Caco-2 (cell line): ENCODE results near the gene GTF3A. TPM values are rescaled to one million over a fixed set of nuclear protein-coding genes. Genes with fewer than 3 reads are reported as not detected.

Source experiments
- BruUV-seq: library from RNA; stranded (reverse); fragments of 400-500 nt; replicated peaks from 2 replicates; lab custom pipeline; 2021; lab: Mats Ljungman, UMichigan
- CTCF ChIA-PET: fragments of 300-600 bp; sonication (Branson Sonifier 250); formaldehyde crosslinking; loops from one replicate; lab custom pipeline; 2022; ENCODE audit warnings: antibody characterized with exemption; lab: Charles Lee
- POLR2A ChIA-PET: fragments of 300-600 bp; sonication (Branson Sonifier 250); formaldehyde crosslinking; loops from one replicate; lab custom pipeline; 2022; ENCODE audit warnings: antibody characterized with exemption; lab: Charles Lee
- DNase-seq, 2 experiments: peaks; one replicate each; pipeline versions ENCODE4 v3.0.0 to v3.0.0-alpha.2; 2020 to 2022
- H3K27me3 ChIP-seq: replicated peaks from 2 replicates; pipeline ENCODE4 v1.6.0; 2011; ENCODE audit warnings: low read length; ENCODE audit not compliant: control insufficient read depth, insufficient read depth
- H3K36me3 ChIP-seq: 2 replicates; pipeline ENCODE4 v1.5.1; 2011; ENCODE audit warnings: low read length; ENCODE audit not compliant: control insufficient read depth, insufficient read depth
- H3K4me1 ChIP-seq: fragments of 250-450 bp; sonication (Bioruptor Pico); 2 replicates; pipeline ENCODE4 v1.5.1; 2020; ENCODE audit warnings: mild to moderate bottlenecking
- H3K4me3 ChIP-seq: 2 replicates; pipeline ENCODE4 v1.5.1; 2011; ENCODE audit warnings: low read depth, mild to moderate bottlenecking, control low read depth, low read length
- H3K9me3 ChIP-seq: fragments of 250-450 bp; sonication (Bioruptor Pico); 2 replicates; pipeline ENCODE4 v1.5.1; 2020; ENCODE audit warnings: mild to moderate bottlenecking, moderate library complexity
- H3K27ac Mint-ChIP-seq: one replicate; pipeline ENCODE4 v1.8.0; 2022; ENCODE audit warnings: mixed read lengths; ENCODE audit not compliant: unreplicated experiment
- H3K27me3 Mint-ChIP-seq: one replicate; pipeline ENCODE4 v1.8.0; 2022; ENCODE audit warnings: mixed read lengths; ENCODE audit not compliant: insufficient read depth, unreplicated experiment
- H3K36me3 Mint-ChIP-seq: one replicate; pipeline ENCODE4 v1.8.0; 2022; ENCODE audit warnings: mild to moderate bottlenecking, mixed read lengths; ENCODE audit not compliant: insufficient read depth, unreplicated experiment
- H3K4me1 Mint-ChIP-seq: one replicate; pipeline ENCODE4 v1.8.0; 2022; ENCODE audit warnings: low read depth, mixed read lengths; ENCODE audit not compliant: unreplicated experiment
- H3K4me3 Mint-ChIP-seq: one replicate; pipeline ENCODE4 v1.8.0; 2022; ENCODE audit warnings: mild to moderate bottlenecking, moderate library complexity, mixed read lengths; ENCODE audit not compliant: unreplicated experiment
- H3K9me3 Mint-ChIP-seq: one replicate; pipeline ENCODE4 v1.8.0; 2022; ENCODE audit warnings: mixed read lengths; ENCODE audit not compliant: unreplicated experiment
- intact Hi-C: fragments of 100-400 bp; cut with micrococcal nuclease; formaldehyde crosslinking; loops from one replicate; pipeline ENCODE4 v1.10.0; 2022; ENCODE audit not compliant: unreplicated experiment
- total RNA-seq: library from RNA; stranded (reverse); gene quantifications from 2 replicates; pipeline ENCODE4 v1.2.3, GENCODE V29; 2022
- TF ChIP-seq, protein P1 (sequence below), 2 experiments: fragments of 200-600 bp in 1 of 2; IDR thresholded peaks; 1 replicate in 1 of 2; 2 replicates in 1 of 2; pipeline versions ENCODE4 v1.5.1 to v1.8.0; 2011 to 2022; ENCODE audit warnings: antibody characterized with exemption in 1 of 2, control low read depth in 1 of 2, inconsistent platforms in 1 of 2, low read depth in 1 of 2, low read length in 1 of 2, mild to moderate bottlenecking in 1 of 2, moderate library complexity in 1 of 2; ENCODE audit not compliant: insufficient read depth in 1 of 2, severe bottlenecking in 1 of 2, unreplicated experiment in 1 of 2

Gene GTF3A
- total RNA-seq, 1 experiment from 2014 or later, result 141 TPM

DNA sequence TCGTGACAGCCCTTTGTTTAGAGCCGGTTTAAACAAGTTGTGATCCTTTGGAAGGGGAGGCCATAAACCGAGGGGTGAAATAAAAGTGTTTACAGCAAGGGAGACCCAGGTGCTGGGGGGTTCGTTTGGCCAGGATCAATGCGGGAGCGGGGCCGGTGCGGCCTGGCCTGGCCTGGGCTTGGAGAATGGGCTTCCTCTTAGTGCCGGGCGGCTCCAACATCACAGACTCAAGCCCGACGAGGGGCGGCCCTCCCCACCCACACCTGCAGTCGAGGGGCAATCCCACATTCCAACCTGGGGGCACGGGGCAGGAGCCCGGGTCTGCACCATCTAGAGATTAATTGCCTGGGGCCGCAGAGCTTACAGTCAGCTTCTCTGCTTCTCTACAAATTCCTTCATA lies 42.8 kb upstream of the GTF3A start:
- Histone ChIP-seq H3K4me3 (no peak overlapping the region), H3K9me3 (no peaks in the 10 kb centered on the region), H3K36me3 (no peaks in the 10 kb centered on the region), H3K27me3 (no peaks in the 10 kb centered on the region), H3K4me1 (peaks cover 4% of the 10 kb centered on the region; the same call in 1 of the 2 replicates)
- DNase-seq, result no peak
- H3K27me3 Mint-ChIP-seq, result no peaks in the 10 kb centered on the region
- TF ChIP-seq, protein P1, sequence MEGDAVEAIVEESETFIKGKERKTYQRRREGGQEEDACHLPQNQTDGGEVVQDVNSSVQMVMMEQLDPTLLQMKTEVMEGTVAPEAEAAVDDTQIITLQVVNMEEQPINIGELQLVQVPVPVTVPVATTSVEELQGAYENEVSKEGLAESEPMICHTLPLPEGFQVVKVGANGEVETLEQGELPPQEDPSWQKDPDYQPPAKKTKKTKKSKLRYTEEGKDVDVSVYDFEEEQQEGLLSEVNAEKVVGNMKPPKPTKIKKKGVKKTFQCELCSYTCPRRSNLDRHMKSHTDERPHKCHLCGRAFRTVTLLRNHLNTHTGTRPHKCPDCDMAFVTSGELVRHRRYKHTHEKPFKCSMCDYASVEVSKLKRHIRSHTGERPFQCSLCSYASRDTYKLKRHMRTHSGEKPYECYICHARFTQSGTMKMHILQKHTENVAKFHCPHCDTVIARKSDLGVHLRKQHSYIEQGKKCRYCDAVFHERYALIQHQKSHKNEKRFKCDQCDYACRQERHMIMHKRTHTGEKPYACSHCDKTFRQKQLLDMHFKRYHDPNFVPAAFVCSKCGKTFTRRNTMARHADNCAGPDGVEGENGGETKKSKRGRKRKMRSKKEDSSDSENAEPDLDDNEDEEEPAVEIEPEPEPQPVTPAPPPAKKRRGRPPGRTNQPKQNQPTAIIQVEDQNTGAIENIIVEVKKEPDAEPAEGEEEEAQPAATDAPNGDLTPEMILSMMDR (IDR thresholded peaks at IDR 0.05; ENCODE audit: insufficient read depth in 1 of 2, low read depth in 1 of 2, low read length in 1 of 2, severe bottlenecking in 1 of 2, unreplicated experiment in 1 of 2), result no peak
- ChIA-PET CTCF (no interaction called here), POLR2A (no interaction called here)
- no peak overlapping the region for H3K27ac Mint-ChIP-seq
- no peaks in the 10 kb centered on the region for H3K9me3 Mint-ChIP-seq
- no TSS peak for BruUV-seq
- peaks cover 5% of the 10 kb centered on the region for H3K4me1 Mint-ChIP-seq
- intact Hi-C loops, result no loop called here
- no peak overlapping the region for H3K4me3 Mint-ChIP-seq
- H3K36me3 Mint-ChIP-seq, result no peaks in the 10 kb centered on the region

DNA sequence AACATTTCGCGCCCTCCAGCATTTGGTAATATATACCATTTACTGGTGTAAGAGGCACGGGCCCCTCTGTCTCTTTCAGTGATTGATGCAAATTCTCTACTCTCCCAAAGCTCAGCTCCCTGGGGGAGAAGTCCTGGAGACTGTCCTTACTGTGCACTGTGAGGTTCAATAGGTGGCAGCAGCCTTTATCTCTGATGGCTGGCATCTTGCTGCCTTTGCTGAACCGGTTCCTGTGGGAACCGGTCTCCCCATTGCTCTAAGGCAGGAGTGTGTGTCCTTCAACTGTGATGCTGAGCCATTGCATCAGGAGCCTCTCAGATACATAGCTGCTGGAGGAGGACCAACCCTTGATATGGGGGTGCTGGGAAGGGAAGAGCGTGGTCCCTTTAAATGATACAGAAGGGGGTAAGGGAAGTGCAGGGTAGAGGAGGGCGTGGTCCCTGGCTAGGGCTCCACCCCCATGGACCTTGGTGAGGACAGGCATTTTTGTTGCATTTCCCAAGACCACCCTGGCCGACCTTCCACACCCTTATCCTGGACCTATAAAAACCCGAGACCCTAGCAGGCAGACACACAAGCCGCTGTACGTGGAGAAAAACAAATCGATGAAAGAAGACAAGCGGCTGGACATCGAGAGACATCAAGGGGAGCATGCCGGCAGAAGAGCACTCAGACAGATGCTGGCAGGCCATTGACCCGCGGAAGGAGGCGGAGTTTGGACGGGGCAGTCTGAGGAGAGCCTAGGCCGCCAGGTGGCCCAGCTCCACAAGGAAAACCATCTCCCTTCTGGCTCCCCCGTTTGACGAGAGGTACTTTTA lies 41.1 kb upstream of the GTF3A start:
- H3K27ac Mint-ChIP-seq, result no peak overlapping the region
- Histone ChIP-seq H3K4me1 (peaks cover 11% of the 10 kb centered on the region), H3K36me3 (no peaks in the 10 kb centered on the region), H3K4me3 (no peak overlapping the region), H3K27me3 (no peaks in the 10 kb centered on the region), H3K9me3 (no peaks in the 10 kb centered on the region)
- peak; percentile 38 to 60 for DNase-seq
- H3K4me3 Mint-ChIP-seq, result no peak overlapping the region
- H3K9me3 Mint-ChIP-seq, result no peaks in the 10 kb centered on the region
- no peaks in the 10 kb centered on the region for H3K36me3 Mint-ChIP-seq
- ChIA-PET CTCF (interaction anchor here (0.7 to 1.4 kb wide), 5 partner anchors 10 to 601 kb away, joined by 3 to 4 read pairs (median 3); partner anchors contain the start of gene CDX2), POLR2A (no interaction called here)
- intact Hi-C loops, result no loop called here
- TF ChIP-seq, protein P1 (IDR thresholded peaks at IDR 0.05; ENCODE audit: insufficient read depth in 1 of 2, low read depth in 1 of 2, low read length in 1 of 2, severe bottlenecking in 1 of 2, unreplicated experiment in 1 of 2), result peak in 1 of 2 experiments; percentile 10
- no TSS peak for BruUV-seq
- H3K4me1 Mint-ChIP-seq, result peaks cover 14% of the 10 kb centered on the region
- no peaks in the 10 kb centered on the region for H3K27me3 Mint-ChIP-seq

DNA sequence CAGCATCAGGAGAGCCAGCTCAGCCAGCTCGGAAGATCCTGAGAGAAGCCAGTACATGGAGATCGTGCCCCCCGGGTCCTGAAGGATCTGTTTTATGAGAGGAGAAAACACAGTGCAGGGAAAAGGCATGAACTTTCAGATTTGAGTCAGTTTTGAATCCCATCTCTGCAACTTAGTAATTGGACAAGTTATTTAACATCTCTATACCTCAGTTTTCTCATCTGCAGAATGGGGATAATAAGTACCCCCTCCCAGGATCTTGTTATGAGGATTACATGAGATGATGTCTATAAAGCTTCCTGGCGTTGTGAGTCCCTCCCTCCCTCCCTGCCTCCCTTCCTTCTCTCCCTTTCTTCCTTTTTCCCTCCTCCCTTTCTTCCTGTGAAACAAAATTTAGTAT lies 40.1 kb upstream of the GTF3A start:
- intact Hi-C loops, result no loop called here
- TF ChIP-seq, protein P1 (IDR thresholded peaks at IDR 0.05; ENCODE audit: insufficient read depth in 1 of 2, low read depth in 1 of 2, low read length in 1 of 2, severe bottlenecking in 1 of 2, unreplicated experiment in 1 of 2), result no peak
- no peaks in the 10 kb centered on the region for H3K9me3 Mint-ChIP-seq
- no peak for DNase-seq
- H3K4me1 ChIP-seq, result peaks cover 11% of the 10 kb centered on the region
- ChIA-PET POLR2A (no interaction called here), CTCF (interaction anchor here (0.7 to 1.3 kb wide), 2 partner anchors 41 to 585 kb away, joined by 3 to 4 read pairs; partner anchors contain the start of gene CDX2)
- no peaks in the 10 kb centered on the region for H3K36me3 ChIP-seq
- H3K4me3 Mint-ChIP-seq, result no peak overlapping the region
- H3K36me3 Mint-ChIP-seq, result no peaks in the 10 kb centered on the region
- no peaks in the 10 kb centered on the region for H3K27me3 Mint-ChIP-seq
- H3K4me3 ChIP-seq, result no peak overlapping the region
- H3K27ac Mint-ChIP-seq, result no peak overlapping the region
- peaks cover 16% of the 10 kb centered on the region for H3K4me1 Mint-ChIP-seq
- H3K9me3 ChIP-seq, result no peaks in the 10 kb centered on the region
- no TSS peak for BruUV-seq
- H3K27me3 ChIP-seq, result no peaks in the 10 kb centered on the region
